Mucosa of descending colon (tissue), 3 donors: ENCODE measurements around the gene GOSR2. TPM values are rescaled to one million over a fixed set of nuclear protein-coding genes. Genes with fewer than 3 reads are reported as not detected.

Experiments
- ATAC-seq: fragments of 200-7000 bp; cut with Tn5 transposase; one replicate; pipeline ENCODE4 v1.9.1; 2020; ENCODE audit warnings: mild to moderate bottlenecking, moderate library complexity
- DNase-seq, 3 donors: peaks; one replicate each; pipeline ENCODE4 v3.0.0-alpha.2; 2020
- H3K36me3 ChIP-seq: fragments of 200-600 bp; one replicate; pipeline ENCODE4 v1.8.0; 2021; ENCODE audit warnings: low read depth, mild to moderate bottlenecking
- H3K4me1 ChIP-seq: fragments of 200-600 bp; one replicate; pipeline ENCODE4 v1.8.0; 2021; ENCODE audit warnings: low read depth, mild to moderate bottlenecking
- H3K4me3 ChIP-seq: fragments of 200-600 bp; one replicate; pipeline ENCODE4 v1.8.0; 2021; ENCODE audit warnings: mild to moderate bottlenecking
- H3K9me3 ChIP-seq: fragments of 200-600 bp; one replicate; pipeline ENCODE4 v1.8.0; 2021; ENCODE audit warnings: mild to moderate bottlenecking
- intact Hi-C, 2 donors: fragments of 100-400 bp; cut with DNase I in 1 of 2; cut with micrococcal nuclease in 1 of 2; formaldehyde crosslinking; loops; one replicate each; pipeline versions ENCODE4 v1.11.0 to v1.11.1; 2022; cut with DNase I, micrococcal nuclease
- total RNA-seq, 3 donors: library from RNA; stranded (reverse); fragmentation: NEBNext Ultra II Directional in 2 of 3; extraction: Animal tissue kit (Norgen Biotek cat#: 25700) in 2 of 3; gene quantifications; one replicate each; pipeline versions ENCODE4 v1.2.1 to v1.2.4, GENCODE V29; 2021 to 2023
- TF ChIP-seq, protein P1 (sequence below): fragments of 200-600 bp; IDR thresholded peaks from one replicate; pipeline ENCODE4 v1.8.0; 2022; ENCODE audit warnings: antibody characterized with exemption, mild to moderate bottlenecking
- donor health status: DM: no; HTN: no; CAD: no; lungs with moderate emphysema.
- donor health status: DM: no; HTN: no; CAD: no.
- donor health status: DM: no; HTN: yes; CAD: no.

The GOSR2 gene
- total RNA-seq, 3 donors from 2014 or later, result 53.7 to 56.5 (median 55.0) TPM

DNA sequence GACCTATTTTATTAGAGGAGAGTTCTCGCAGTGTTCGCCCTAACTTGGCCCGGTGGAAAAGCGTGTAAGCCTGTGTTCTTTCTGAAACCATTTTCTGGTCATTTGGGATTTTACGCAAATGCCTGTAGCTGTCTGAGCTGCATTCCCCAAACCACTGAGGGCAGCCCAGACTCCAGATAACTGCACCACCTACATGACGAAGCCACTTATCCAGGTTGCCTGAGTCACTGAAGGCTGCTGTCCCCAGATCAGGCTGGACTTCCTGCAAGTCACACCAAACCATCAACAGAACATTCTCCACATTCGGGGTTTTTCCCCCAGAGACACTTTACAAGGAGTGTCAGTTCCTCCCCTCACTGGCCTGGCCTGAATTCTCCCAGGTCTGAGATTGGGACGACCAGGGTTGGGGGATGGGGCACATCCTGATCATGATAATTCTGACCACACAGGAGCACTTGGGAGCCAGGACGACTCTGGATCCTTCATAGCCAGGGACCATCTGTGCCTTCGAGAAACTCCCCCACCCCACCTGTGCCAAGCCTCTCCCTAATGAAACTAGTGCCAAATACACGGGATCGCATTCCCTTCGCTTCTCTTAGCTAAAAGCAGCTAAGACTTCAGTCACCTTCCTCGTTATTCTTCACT is 53.8 kb downstream of the GOSR2 start:
- Histone ChIP-seq H3K36me3 (no peaks in the 10 kb centered on the region), H3K9me3 (no peaks in the 10 kb centered on the region), H3K4me1 (peaks cover 14% of the 10 kb centered on the region), H3K4me3 (no peak overlapping the region)
- ATAC-seq, result no peak
- TF ChIP-seq, protein P1, sequence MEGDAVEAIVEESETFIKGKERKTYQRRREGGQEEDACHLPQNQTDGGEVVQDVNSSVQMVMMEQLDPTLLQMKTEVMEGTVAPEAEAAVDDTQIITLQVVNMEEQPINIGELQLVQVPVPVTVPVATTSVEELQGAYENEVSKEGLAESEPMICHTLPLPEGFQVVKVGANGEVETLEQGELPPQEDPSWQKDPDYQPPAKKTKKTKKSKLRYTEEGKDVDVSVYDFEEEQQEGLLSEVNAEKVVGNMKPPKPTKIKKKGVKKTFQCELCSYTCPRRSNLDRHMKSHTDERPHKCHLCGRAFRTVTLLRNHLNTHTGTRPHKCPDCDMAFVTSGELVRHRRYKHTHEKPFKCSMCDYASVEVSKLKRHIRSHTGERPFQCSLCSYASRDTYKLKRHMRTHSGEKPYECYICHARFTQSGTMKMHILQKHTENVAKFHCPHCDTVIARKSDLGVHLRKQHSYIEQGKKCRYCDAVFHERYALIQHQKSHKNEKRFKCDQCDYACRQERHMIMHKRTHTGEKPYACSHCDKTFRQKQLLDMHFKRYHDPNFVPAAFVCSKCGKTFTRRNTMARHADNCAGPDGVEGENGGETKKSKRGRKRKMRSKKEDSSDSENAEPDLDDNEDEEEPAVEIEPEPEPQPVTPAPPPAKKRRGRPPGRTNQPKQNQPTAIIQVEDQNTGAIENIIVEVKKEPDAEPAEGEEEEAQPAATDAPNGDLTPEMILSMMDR, result no peak
- intact Hi-C loops, result no loop called here
- DNase-seq, result no peak

- TF ChIP-seq, protein P1, result no peak
- Histone ChIP-seq H3K36me3 (no peaks in the 10 kb centered on the region), H3K9me3 (no peaks in the 10 kb centered on the region), H3K4me3 (no peak overlapping the region), H3K4me1 (peaks cover 14% of the 10 kb centered on the region)
- intact Hi-C loops, result no loop called here
- ATAC-seq (peak; percentile 63), DNase-seq (peak in 1 of 3 donors; percentile 27)
Measured at GRCh38 chr17:46977348-46977747, 54.4 kb downstream of the GOSR2 start.

- DNase-seq, result no peak
- H3K4me1 ChIP-seq, result peaks cover 14% of the 10 kb centered on the region
- no peak for ATAC-seq
- TF ChIP-seq, protein P1, result no peak
- H3K4me3 ChIP-seq, result no peak overlapping the region
- intact Hi-C loops, result no loop called here
- no peaks in the 10 kb centered on the region for H3K9me3 ChIP-seq
- no peaks in the 10 kb centered on the region for H3K36me3 ChIP-seq
Measured at GRCh38 chr17:46977750-46978488, 55.0 kb downstream of the GOSR2 start.

DNA sequence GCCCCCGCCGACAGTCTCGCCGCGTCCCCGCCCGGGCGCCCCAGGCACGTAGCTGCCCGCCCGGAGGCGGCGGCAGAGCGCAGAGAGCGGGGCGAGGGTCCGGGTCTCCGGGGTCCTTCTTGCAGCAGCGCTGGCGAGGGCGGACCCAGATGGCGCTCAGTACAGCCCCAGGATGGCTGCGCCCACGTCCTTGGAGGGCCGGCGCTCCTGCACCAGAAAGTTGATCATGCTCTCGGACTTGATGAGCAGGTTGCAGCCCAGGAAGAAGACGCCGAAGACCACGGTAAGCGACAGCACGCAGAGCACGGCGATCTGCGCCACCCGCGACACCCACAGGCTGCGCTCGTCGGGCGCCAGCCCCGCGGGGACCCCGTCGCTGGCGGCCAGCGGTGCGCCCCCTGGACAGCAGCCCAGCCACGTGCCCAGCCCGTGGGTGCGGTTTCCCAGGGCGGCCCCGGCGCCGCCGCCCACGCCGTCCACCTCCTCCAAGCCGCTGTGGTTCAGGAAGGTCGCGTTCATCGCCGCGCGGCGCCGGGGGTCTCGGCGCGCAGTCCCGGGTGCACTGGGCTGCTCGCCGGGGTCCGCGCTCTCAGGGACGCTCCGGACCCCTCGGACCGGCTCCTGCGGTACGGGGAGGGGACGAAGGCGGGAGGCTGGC is 55.7 kb downstream of the GOSR2 start:
- no peaks in the 10 kb centered on the region for H3K36me3 ChIP-seq
- TF ChIP-seq, protein P1, result no peak
- intact Hi-C loops, result no loop called here
- ATAC-seq (peak; percentile 49), DNase-seq (no peak)
- no peaks in the 10 kb centered on the region for H3K9me3 ChIP-seq
- H3K4me1 ChIP-seq, result peaks cover 14% of the 10 kb centered on the region
- H3K4me3 ChIP-seq, result no peak overlapping the region

DNA sequence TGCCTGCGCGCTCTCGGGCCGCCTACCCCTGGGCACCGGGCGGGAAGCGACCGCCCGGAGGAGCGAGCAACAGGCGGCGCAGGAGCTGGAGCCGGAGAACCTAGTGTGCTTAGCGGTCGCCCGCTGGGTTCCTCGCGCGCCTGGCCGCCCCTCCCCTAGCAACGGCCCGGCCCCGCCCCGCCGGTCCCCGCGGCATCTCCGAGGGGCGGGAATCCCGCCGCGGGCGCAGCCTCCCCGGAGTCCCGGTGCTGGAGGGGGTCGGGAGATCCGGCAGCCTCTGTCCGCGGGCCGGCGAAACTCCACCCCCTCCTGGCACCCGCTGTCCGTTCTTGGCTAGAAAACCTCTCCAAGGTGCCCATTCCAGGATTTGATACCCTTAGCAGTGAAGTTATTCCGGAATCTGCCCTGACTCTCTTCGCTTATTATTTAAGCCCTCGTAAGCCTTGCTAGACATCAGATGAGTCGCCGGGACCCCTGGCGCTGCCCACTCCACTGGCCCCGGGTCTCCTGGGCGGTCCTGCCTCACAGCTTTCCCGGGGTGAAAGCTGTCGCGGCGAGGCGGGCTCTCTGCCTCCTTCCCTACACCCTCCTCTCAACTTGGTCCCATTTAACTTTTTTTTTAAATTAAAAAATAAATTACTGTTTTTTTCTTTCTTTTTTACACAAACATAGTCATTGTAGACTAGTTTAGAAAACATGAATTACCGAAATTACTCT is 56.3 kb downstream of the GOSR2 start, which contains the start of gene RPRML:
RPRML (minus strand) TSS at position 107 of the 717 bp plus-strand sequence. CDS start 246 bp downstream, outside the sequence.
- Histone ChIP-seq H3K36me3 (no peaks in the 10 kb centered on the region), H3K4me1 (peaks cover 14% of the 10 kb centered on the region), H3K4me3 (no peak within 1 kb of the TSS), H3K9me3 (no peaks in the 10 kb centered on the region)
- ATAC-seq, result peak; percentile 70
- intact Hi-C loops, result no loop called here
- TF ChIP-seq, protein P1, result no peak
- DNase-seq, result peak in 2 of 3 donors; percentile 48 to 54
